ENCODE results near the gene SH3GL1.

The SH3GL1 gene

DNA sequence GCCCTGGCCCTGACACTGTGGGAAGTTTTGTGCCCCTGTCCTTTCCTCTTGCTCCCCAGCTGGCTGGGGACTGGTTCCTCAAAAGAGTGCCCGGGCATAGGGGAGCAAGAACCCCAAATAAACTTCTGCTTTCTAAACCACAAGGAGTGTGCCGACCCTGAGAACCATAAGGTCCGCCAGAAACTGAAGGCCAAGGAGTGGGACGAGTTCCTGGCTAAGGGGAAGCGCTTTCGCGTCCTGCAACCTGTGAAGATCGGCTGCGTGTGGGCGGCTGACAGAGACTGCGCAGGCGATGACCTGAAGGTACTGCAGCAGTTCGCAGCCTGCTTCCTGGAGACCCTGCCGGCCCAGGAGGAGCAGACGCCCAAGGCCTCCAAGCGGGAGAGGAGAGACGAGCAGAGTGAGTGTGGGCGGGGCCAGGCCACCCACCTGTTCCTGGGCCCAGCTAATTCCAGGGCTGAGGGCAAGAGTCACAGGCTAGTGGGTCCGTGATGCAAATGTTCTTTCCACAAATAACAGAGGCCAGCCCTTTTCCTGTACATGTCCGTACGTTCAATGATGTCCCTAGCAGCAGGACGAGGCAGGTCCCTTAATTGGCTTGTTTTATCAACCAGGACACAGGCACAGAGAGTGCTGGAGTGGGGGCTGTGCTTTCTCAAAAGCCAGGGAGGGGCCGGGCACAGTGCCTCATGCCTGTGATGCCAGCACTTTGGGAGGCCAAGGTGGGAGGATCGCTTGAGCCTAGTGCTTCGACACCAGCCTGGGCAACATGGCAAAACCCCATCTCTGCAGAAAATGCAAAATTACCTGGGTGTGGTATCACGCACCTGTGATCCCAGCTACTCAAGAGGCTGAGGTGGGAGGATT is 31.7 kb upstream of the SH3GL1 start:
- Histone ChIP-seq H3K9me3 (ENCODE audit: control insufficient read depth in 2 of 2, low read length in 2 of 2) (no peaks in the 10 kb centered on the region), H3K9ac (ENCODE audit: low read depth in 1 of 2, low read length in 2 of 2) (no peak overlapping the region), H3K36me3 (ENCODE audit: control insufficient read depth in 2 of 2, insufficient read depth in 2 of 2, low read length in 2 of 2) (peaks cover 9 to 17% of the 10 kb centered on the region in 2 donors), H3K27me3 (ENCODE audit: control insufficient read depth in 2 of 2, insufficient read depth in 2 of 2, low read length in 2 of 2) (no peaks in the 10 kb centered on the region), H3K4me1 (ENCODE audit: control insufficient read depth in 2 of 2, insufficient read depth in 2 of 2, low read length in 2 of 2) (no peaks in the 10 kb centered on the region), H3K27ac (ENCODE audit: low read depth in 2 of 2, low read length in 2 of 2) (peak overlapping the region in 1 of 2 donors; percentile 32), H3K4me3 (ENCODE audit: low read length in 2 of 2) (no peak overlapping the region)

- H3K9ac ChIP-seq (ENCODE audit: low read depth in 1 of 2, low read length in 2 of 2), result no peak overlapping the region
- no peaks in the 10 kb centered on the region for H3K4me1 ChIP-seq (ENCODE audit: control insufficient read depth in 2 of 2, insufficient read depth in 2 of 2, low read length in 2 of 2)
- peaks cover 9 to 17% of the 10 kb centered on the region in 2 donors for H3K36me3 ChIP-seq (ENCODE audit: control insufficient read depth in 2 of 2, insufficient read depth in 2 of 2, low read length in 2 of 2)
- H3K27ac ChIP-seq (ENCODE audit: low read depth in 2 of 2, low read length in 2 of 2), result peak overlapping the region in 1 of 2 donors; percentile 23
- H3K27me3 ChIP-seq (ENCODE audit: control insufficient read depth in 2 of 2, insufficient read depth in 2 of 2, low read length in 2 of 2), result no peaks in the 10 kb centered on the region
- H3K4me3 ChIP-seq (ENCODE audit: low read length in 2 of 2), result no peak overlapping the region
- no peaks in the 10 kb centered on the region for H3K9me3 ChIP-seq (ENCODE audit: control insufficient read depth in 2 of 2, low read length in 2 of 2)
These were observed 30.9 kb upstream of the SH3GL1 start for GRCh38 chr19:4431296-4431695.

- Histone ChIP-seq H3K9me3 (ENCODE audit: control insufficient read depth in 2 of 2, low read length in 2 of 2) (no peaks in the 10 kb centered on the region), H3K36me3 (ENCODE audit: control insufficient read depth in 2 of 2, insufficient read depth in 2 of 2, low read length in 2 of 2) (peaks cover 9 to 15% of the 10 kb centered on the region in 2 donors), H3K4me1 (ENCODE audit: control insufficient read depth in 2 of 2, insufficient read depth in 2 of 2, low read length in 2 of 2) (no peaks in the 10 kb centered on the region), H3K27ac (ENCODE audit: low read depth in 2 of 2, low read length in 2 of 2) (no peak overlapping the region), H3K4me3 (ENCODE audit: low read length in 2 of 2) (no peak overlapping the region), H3K9ac (ENCODE audit: low read depth in 1 of 2, low read length in 2 of 2) (no peak overlapping the region), H3K27me3 (ENCODE audit: control insufficient read depth in 2 of 2, insufficient read depth in 2 of 2, low read length in 2 of 2) (no peaks in the 10 kb centered on the region)
These were observed 30.4 kb upstream of the SH3GL1 start for GRCh38 chr19:4430760-4431159.

DNA sequence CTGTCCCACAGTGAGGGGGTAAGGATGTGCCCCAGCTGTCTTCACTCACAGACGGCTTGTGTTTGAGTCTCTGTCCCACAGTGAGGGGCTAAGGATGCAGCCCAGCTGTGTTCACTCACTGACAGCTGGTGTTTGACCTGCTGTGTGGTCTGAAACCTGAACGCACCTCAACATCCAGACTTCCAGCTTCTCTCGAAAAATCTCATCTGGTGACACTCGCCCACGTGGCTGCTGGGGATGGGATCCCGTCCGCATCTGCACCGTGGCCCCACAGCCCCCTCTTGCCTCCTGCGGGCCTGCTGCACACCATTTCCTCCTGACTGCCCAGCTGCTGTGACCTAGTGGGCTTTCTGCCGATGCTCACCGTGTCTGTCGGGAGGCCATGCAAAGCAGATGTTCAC is 29.4 kb upstream of the SH3GL1 start:
- Histone ChIP-seq H3K9ac (ENCODE audit: low read depth in 1 of 2, low read length in 2 of 2) (no peak overlapping the region), H3K9me3 (ENCODE audit: control insufficient read depth in 2 of 2, low read length in 2 of 2) (no peaks in the 10 kb centered on the region), H3K4me3 (ENCODE audit: low read length in 2 of 2) (no peak overlapping the region), H3K36me3 (ENCODE audit: control insufficient read depth in 2 of 2, insufficient read depth in 2 of 2, low read length in 2 of 2) (peaks cover 9 to 18% of the 10 kb centered on the region in 2 donors), H3K27me3 (ENCODE audit: control insufficient read depth in 2 of 2, insufficient read depth in 2 of 2, low read length in 2 of 2) (no peaks in the 10 kb centered on the region), H3K27ac (ENCODE audit: low read depth in 2 of 2, low read length in 2 of 2) (no peak overlapping the region), H3K4me1 (ENCODE audit: control insufficient read depth in 2 of 2, insufficient read depth in 2 of 2, low read length in 2 of 2) (no peaks in the 10 kb centered on the region)

GRCh38 chr19:4429256-4429655 is 28.9 kb upstream of the SH3GL1 start:
- no peaks in the 10 kb centered on the region for H3K27me3 ChIP-seq (ENCODE audit: control insufficient read depth in 2 of 2, insufficient read depth in 2 of 2, low read length in 2 of 2)
- H3K4me3 ChIP-seq (ENCODE audit: low read length in 2 of 2), result no peak overlapping the region
- no peaks in the 10 kb centered on the region for H3K9me3 ChIP-seq (ENCODE audit: control insufficient read depth in 2 of 2, low read length in 2 of 2)
- H3K27ac ChIP-seq (ENCODE audit: low read depth in 2 of 2, low read length in 2 of 2), result no peak overlapping the region
- no peaks in the 10 kb centered on the region for H3K4me1 ChIP-seq (ENCODE audit: control insufficient read depth in 2 of 2, insufficient read depth in 2 of 2, low read length in 2 of 2)
- peaks cover 9 to 18% of the 10 kb centered on the region in 2 donors for H3K36me3 ChIP-seq (ENCODE audit: control insufficient read depth in 2 of 2, insufficient read depth in 2 of 2, low read length in 2 of 2)
- no peak overlapping the region for H3K9ac ChIP-seq (ENCODE audit: low read depth in 1 of 2, low read length in 2 of 2)

DNA sequence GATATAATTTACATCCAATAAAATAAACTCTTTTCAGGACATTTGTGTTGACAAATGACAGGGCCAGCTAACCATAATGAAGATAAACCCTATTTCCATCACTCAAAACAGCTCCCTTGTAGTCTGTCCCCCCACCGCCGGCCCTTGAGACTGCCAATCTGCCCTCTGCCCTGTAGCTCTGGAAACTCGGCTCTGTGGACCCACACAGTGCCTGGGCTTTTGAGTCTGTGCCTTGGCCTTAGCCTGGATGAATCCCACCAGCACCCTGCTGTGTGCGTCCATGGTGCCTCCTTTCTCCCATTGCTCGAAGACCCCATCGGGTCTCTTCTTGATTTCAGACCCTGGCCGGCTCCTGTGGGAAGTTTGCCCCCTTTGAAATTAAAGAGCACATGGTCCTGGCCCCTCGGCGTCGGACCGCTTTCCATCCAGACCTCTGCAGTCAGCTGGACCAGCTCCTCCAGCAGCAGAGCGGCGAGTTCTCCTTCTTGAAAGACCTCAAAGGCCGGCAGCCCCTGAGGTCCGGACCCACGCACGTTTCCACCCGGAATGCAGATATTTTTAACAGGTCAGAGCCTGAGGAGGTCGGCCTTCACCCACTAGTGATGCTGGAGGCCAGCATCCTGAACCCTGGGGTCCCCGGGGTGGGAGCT is 28.1 kb upstream of the SH3GL1 start:
- H3K27ac ChIP-seq (ENCODE audit: low read depth in 2 of 2, low read length in 2 of 2), result no peak overlapping the region
- H3K9ac ChIP-seq (ENCODE audit: low read depth in 1 of 2, low read length in 2 of 2), result no peak overlapping the region
- H3K36me3 ChIP-seq (ENCODE audit: control insufficient read depth in 2 of 2, insufficient read depth in 2 of 2, low read length in 2 of 2), result peaks cover 9 to 20% of the 10 kb centered on the region in 2 donors
- H3K4me3 ChIP-seq (ENCODE audit: low read length in 2 of 2), result no peak overlapping the region
- no peaks in the 10 kb centered on the region for H3K9me3 ChIP-seq (ENCODE audit: control insufficient read depth in 2 of 2, low read length in 2 of 2)
- no peaks in the 10 kb centered on the region for H3K4me1 ChIP-seq (ENCODE audit: control insufficient read depth in 2 of 2, insufficient read depth in 2 of 2, low read length in 2 of 2)
- H3K27me3 ChIP-seq (ENCODE audit: control insufficient read depth in 2 of 2, insufficient read depth in 2 of 2, low read length in 2 of 2), result no peaks in the 10 kb centered on the region

DNA sequence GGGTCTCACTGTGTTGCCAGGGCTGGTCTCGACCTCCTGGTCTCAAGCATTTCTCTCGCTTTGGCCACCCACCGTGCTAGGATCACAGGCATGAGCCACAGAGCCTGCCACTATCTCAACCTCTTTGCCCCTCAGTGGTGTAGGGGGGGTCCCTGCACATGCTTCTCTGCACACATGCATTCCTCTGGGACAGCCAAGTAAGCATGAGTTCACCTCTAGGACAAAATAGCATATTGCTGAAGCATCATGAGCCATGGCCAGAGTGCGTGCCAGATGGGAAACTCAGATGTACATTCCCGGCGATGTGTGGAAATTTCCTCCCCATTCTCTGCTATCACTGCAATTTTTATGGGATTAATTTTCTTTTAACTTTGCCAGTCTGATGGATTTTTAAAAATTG is 25.2 kb upstream of the SH3GL1 start:
- Histone ChIP-seq H3K27me3 (ENCODE audit: control insufficient read depth in 2 of 2, insufficient read depth in 2 of 2, low read length in 2 of 2) (no peaks in the 10 kb centered on the region), H3K9ac (ENCODE audit: low read depth in 1 of 2, low read length in 2 of 2) (no peak overlapping the region), H3K27ac (ENCODE audit: low read depth in 2 of 2, low read length in 2 of 2) (no peak overlapping the region), H3K4me3 (ENCODE audit: low read length in 2 of 2) (no peak overlapping the region), H3K9me3 (ENCODE audit: control insufficient read depth in 2 of 2, low read length in 2 of 2) (no peaks in the 10 kb centered on the region), H3K4me1 (ENCODE audit: control insufficient read depth in 2 of 2, insufficient read depth in 2 of 2, low read length in 2 of 2) (no peaks in the 10 kb centered on the region), H3K36me3 (ENCODE audit: control insufficient read depth in 2 of 2, insufficient read depth in 2 of 2, low read length in 2 of 2) (peaks cover 1 to 16% of the 10 kb centered on the region in 2 donors)

DNA sequence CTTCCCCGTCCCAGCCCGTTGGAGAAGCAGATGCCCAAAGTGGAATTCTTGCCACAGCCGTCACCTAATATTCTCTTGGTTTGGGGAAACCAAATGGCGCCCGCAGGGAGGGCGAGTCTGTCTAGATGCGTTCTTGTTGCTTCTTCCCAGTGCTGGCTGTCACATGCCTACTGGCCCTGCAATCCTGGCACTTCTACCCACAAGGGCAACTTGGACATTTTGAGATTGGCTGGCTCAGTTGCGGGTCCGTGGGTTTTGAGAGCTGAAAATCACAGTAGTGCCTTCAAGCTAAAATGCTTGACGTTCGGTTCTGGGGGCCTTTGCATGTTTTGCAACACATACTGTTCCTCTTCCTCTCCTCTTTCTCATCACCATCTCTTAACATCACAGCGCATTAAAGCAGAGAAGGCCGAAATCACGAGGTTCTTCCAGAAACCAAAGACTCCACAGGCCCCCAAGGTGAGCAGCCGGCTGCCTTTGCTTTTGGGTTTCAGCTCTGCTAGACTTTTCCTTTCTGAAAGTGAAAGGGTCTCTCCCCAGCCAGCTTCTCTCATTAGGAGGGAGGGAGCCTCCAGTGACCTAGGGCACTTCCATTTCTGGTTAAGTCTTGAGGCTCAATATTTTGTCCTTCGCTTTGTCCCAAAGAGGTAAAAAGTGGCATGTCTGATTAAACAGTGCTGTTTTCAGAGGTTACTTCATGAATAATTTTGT is 23.2 kb upstream of the SH3GL1 start:
- Histone ChIP-seq H3K4me3 (ENCODE audit: low read length in 2 of 2) (no peak overlapping the region), H3K27ac (ENCODE audit: low read depth in 2 of 2, low read length in 2 of 2) (no peak overlapping the region), H3K9me3 (ENCODE audit: control insufficient read depth in 2 of 2, low read length in 2 of 2) (no peaks in the 10 kb centered on the region), H3K4me1 (ENCODE audit: control insufficient read depth in 2 of 2, insufficient read depth in 2 of 2, low read length in 2 of 2) (no peaks in the 10 kb centered on the region), H3K9ac (ENCODE audit: low read depth in 1 of 2, low read length in 2 of 2) (no peak overlapping the region), H3K27me3 (ENCODE audit: control insufficient read depth in 2 of 2, insufficient read depth in 2 of 2, low read length in 2 of 2) (no peaks in the 10 kb centered on the region), H3K36me3 (ENCODE audit: control insufficient read depth in 2 of 2, insufficient read depth in 2 of 2, low read length in 2 of 2) (peaks cover 0 to 8% of the 10 kb centered on the region in 2 donors)

DNA sequence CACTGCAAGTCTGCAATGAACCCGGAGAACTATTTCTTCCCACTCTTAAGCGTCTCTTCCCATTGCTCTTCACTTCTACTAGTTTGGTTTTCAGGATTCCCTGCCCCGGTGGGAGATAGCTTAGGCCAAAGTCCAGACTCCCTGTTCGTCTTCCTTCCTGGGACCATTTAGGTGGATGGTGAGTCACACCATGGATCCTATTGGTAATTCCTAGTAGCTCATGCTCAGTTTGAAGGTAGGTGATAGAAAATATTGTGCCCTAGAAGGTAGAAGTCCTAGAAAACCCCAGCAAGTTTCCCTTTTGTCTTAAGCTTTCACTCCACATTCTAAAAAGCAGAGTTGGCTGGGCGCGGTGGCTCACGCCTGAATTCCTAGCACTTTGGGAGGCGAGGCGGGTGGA is 15.9 kb upstream of the SH3GL1 start:
- H3K27me3 ChIP-seq (ENCODE audit: control insufficient read depth in 2 of 2, insufficient read depth in 2 of 2, low read length in 2 of 2), result no peaks in the 10 kb centered on the region
- H3K9ac ChIP-seq (ENCODE audit: low read depth in 1 of 2, low read length in 2 of 2), result no peak overlapping the region
- H3K4me3 ChIP-seq (ENCODE audit: low read length in 2 of 2), result no peak overlapping the region
- no peak overlapping the region for H3K27ac ChIP-seq (ENCODE audit: low read depth in 2 of 2, low read length in 2 of 2)
- H3K4me1 ChIP-seq (ENCODE audit: control insufficient read depth in 2 of 2, insufficient read depth in 2 of 2, low read length in 2 of 2), result no peaks in the 10 kb centered on the region
- peaks cover 0 to 5% of the 10 kb centered on the region in 2 donors for H3K36me3 ChIP-seq (ENCODE audit: control insufficient read depth in 2 of 2, insufficient read depth in 2 of 2, low read length in 2 of 2)
- no peaks in the 10 kb centered on the region for H3K9me3 ChIP-seq (ENCODE audit: control insufficient read depth in 2 of 2, low read length in 2 of 2)

- Histone ChIP-seq H3K27ac (ENCODE audit: low read depth in 2 of 2, low read length in 2 of 2) (no peak overlapping the region), H3K27me3 (ENCODE audit: control insufficient read depth in 2 of 2, insufficient read depth in 2 of 2, low read length in 2 of 2) (no peaks in the 10 kb centered on the region), H3K36me3 (ENCODE audit: control insufficient read depth in 2 of 2, insufficient read depth in 2 of 2, low read length in 2 of 2) (peaks cover 0 to 9% of the 10 kb centered on the region in 2 donors), H3K9ac (ENCODE audit: low read depth in 1 of 2, low read length in 2 of 2) (no peak overlapping the region), H3K4me1 (ENCODE audit: control insufficient read depth in 2 of 2, insufficient read depth in 2 of 2, low read length in 2 of 2) (no peaks in the 10 kb centered on the region), H3K4me3 (ENCODE audit: low read length in 2 of 2) (no peak overlapping the region), H3K9me3 (ENCODE audit: control insufficient read depth in 2 of 2, low read length in 2 of 2) (no peaks in the 10 kb centered on the region)
These were observed 15.0 kb upstream of the SH3GL1 start for GRCh38 chr19:4415352-4415751.

Data from mucosa of rectum (tissue), 2 donors.